ENCODE measurements around the gene RAB31. TPM values are rescaled to one million over a fixed set of nuclear protein-coding genes. Genes with fewer than 3 reads are reported as not detected.

RAB31 gene
- total RNA-seq, 2 experiments from 2014 or later: not detected

DNA sequence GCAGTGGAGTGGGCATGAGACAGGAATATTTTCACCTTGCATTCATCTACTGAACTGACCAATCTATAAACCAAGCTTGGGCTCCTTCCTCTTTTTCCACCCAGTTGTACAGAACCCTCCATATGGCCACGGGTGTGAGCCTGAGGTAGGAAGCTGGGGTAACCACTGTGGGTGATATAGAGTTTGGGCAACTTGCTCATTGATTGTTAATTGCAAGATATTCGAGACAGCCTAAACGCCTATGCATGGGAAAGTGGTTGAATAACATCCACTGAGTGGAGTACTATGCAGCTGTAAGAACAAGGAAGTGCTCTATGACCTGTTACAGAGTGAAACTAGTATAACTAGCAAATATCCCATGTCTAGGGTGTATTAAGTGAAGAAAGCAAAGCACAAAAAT, 198.4 kb downstream of the RAB31 start:
- DNase-seq (no peak), ATAC-seq (no peak)
- CTCF ChIA-PET: no interaction called here
- Mint-ChIP-seq H3K27ac (no peak overlapping the region), H3K4me3 (no peak overlapping the region), H3K27me3 (ENCODE audit: low read depth) (peaks cover 31% of the 10 kb centered on the region), H3K9me3 (ENCODE audit: insufficient read depth) (no peaks in the 10 kb centered on the region), H3K36me3 (ENCODE audit: low read depth) (no peaks in the 10 kb centered on the region), H3K4me1 (ENCODE audit: low read depth) (no peaks in the 10 kb centered on the region)
- POLR2A ChIA-PET: no interaction called here

DNA sequence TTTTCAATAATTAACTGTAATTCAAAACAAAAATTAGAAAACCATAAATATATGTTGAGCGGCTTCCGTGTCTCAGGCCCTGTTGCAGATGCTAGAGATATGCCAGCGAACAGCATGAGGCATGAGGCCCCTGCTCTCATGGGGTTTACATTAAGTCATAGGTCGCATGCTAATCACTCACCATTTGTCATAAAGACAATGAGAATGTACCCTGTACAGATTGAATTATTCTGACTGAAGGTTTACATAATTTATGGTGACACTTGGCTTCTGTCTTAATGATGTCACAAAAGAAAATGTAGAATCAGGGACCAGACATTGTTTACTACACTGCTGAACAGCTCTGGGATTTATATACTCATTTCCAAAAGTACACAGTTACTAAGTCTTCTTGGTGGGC, 199.8 kb downstream of the RAB31 start:
- ChIA-PET CTCF (no interaction called here), POLR2A (no interaction called here)
- no peak overlapping the region for H3K27ac Mint-ChIP-seq
- ATAC-seq (no peak), DNase-seq (no peak)
- no peak overlapping the region for H3K4me3 Mint-ChIP-seq
- no peaks in the 10 kb centered on the region for H3K36me3 Mint-ChIP-seq (ENCODE audit: low read depth)
- no peaks in the 10 kb centered on the region for H3K9me3 Mint-ChIP-seq (ENCODE audit: insufficient read depth)
- peaks cover 31% of the 10 kb centered on the region for H3K27me3 Mint-ChIP-seq (ENCODE audit: low read depth)
- H3K4me1 Mint-ChIP-seq (ENCODE audit: low read depth): peaks cover 2% of the 10 kb centered on the region

DNA sequence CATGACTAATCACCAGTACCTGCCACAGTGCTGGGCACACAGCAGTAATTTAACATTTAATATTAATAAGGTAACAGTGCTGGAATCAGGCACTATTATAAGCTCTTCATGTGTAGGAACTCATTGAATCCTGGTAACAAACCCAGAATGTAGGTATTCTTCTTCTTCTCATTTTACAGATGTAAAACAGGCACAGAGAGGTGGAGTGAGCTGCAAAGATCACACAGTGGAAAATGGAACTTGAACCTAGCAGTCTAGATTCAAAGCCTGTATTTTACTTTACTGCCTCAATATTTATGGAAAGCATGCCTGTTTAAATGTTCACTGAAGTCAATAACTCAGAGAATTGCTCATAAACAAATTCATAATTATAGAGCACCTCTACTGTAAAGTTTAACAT, 202.0 kb downstream of the RAB31 start:
- ChIA-PET CTCF (no interaction called here), POLR2A (no interaction called here)
- H3K27ac Mint-ChIP-seq: no peak overlapping the region
- no peaks in the 10 kb centered on the region for H3K9me3 Mint-ChIP-seq (ENCODE audit: insufficient read depth)
- no peak for DNase-seq
- ATAC-seq: no peak
- peaks cover 8% of the 10 kb centered on the region for H3K4me1 Mint-ChIP-seq (ENCODE audit: low read depth)
- H3K27me3 Mint-ChIP-seq (ENCODE audit: low read depth): peaks cover 24% of the 10 kb centered on the region
- H3K36me3 Mint-ChIP-seq (ENCODE audit: low read depth): no peaks in the 10 kb centered on the region
- no peak overlapping the region for H3K4me3 Mint-ChIP-seq

DNA sequence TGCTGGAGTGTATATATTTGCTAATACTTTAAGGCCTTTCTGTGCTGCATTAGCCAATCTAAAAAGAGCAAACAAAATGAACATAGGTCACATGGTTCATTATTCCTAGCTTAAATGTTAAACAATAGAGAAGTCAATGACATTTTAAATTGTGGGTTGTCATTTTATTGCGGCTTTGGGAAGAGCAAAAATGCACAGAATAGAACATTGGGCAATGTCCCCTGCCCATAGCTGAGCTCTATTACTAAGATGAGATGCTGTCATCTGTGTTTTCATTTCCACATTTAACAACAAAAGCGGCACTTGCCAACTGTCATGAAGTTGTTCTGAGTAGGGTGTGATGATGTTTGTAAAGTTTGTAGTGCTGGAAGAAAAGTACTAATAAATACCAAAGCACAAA, 202.6 kb downstream of the RAB31 start:
- Mint-ChIP-seq H3K4me1 (ENCODE audit: low read depth) (peaks cover 13% of the 10 kb centered on the region), H3K4me3 (no peak overlapping the region), H3K27me3 (ENCODE audit: low read depth) (peaks cover 23% of the 10 kb centered on the region), H3K36me3 (ENCODE audit: low read depth) (no peaks in the 10 kb centered on the region), H3K27ac (no peak overlapping the region), H3K9me3 (ENCODE audit: insufficient read depth) (no peaks in the 10 kb centered on the region)
- CTCF ChIA-PET: no interaction called here
- DNase-seq: no peak
- POLR2A ChIA-PET: no interaction called here
- no peak for ATAC-seq

DNA sequence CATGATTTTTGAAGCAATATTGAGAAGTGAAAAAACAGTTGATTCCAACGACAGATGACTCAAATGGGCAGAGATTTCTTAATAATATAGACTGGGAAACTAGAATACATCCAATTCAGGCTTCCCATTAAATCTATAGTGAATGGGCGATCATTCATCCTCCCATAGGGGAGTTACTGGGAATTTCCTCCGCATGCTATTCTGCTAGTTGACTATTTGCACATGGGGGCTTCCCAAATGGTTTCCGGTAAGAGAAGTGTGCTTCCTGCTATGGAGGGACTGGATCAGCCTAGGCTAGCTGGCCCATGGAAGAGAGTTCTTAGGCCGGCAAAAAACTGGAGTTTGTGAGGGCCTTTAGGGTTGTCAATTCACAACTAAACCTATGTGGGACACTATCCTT, 203.1 kb downstream of the RAB31 start:
- ChIA-PET CTCF (no interaction called here), POLR2A (interaction anchor here (0.6 to 0.7 kb wide), 2 partner anchors 13 to 204 kb away, joined by 3 read pairs; no protein-coding TSS in a partner anchor)
- H3K4me3 Mint-ChIP-seq: no peak overlapping the region
- ATAC-seq (no peak), DNase-seq (no peak)
- H3K4me1 Mint-ChIP-seq (ENCODE audit: low read depth): peaks cover 19% of the 10 kb centered on the region
- H3K9me3 Mint-ChIP-seq (ENCODE audit: insufficient read depth): no peaks in the 10 kb centered on the region
- no peaks in the 10 kb centered on the region for H3K36me3 Mint-ChIP-seq (ENCODE audit: low read depth)
- H3K27me3 Mint-ChIP-seq (ENCODE audit: low read depth): peaks cover 18% of the 10 kb centered on the region
- H3K27ac Mint-ChIP-seq: no peak overlapping the region

Other genes starting within 250 kb of the RAB31 start
- 10 to 100 TPM; 48.6 to 51.2 TPM for gene RALBP1, start 232.8 kb upstream of the RAB31 start, total RNA-seq
- 10 to 100 TPM; 42.2 to 42.9 TPM for gene PPP4R1, start 93.7 kb upstream of the RAB31 start, total RNA-seq
- not detected for gene TXNDC2, start 177.7 kb downstream of the RAB31 start, total RNA-seq
- gene VAPA, start 205.7 kb downstream of the RAB31 start, total RNA-seq: 100 to 1,000 TPM; 138 to 142 TPM